Tibial nerve (tissue), 4 donors: ENCODE results near the gene SHISAL1. TPM values are rescaled to one million over a fixed set of nuclear protein-coding genes. Genes with fewer than 3 reads are reported as not detected.

Source experiments
- DNase-seq, 2 donors: peaks; one replicate each; pipeline ENCODE4 v3.0.0-alpha.2; 2019; ENCODE audit warnings: low spot score in 2 of 2
- H3K27ac ChIP-seq, 4 donors: fragments of 200-600 bp; sonication (generic) in 3 of 4; one replicate each; pipeline ENCODE4 v1.5.1; 2017 to 2019; ENCODE audit warnings: mild to moderate bottlenecking in 1 of 4
- H3K27me3 ChIP-seq, 2 donors: fragments of 200-600 bp; sonication (generic) in 1 of 2; one replicate each; pipeline versions ENCODE4 v1.5.1 to v1.6.0; 2017 to 2019
- H3K36me3 ChIP-seq, 3 donors: fragments of 200-600 bp; sonication (generic); one replicate each; pipeline ENCODE4 v1.5.1; 2018 to 2019
- H3K4me1 ChIP-seq, 4 donors: fragments of 200-600 bp; sonication (generic) in 3 of 4; one replicate each; pipeline ENCODE4 v1.5.1; 2017 to 2019
- H3K4me3 ChIP-seq, 4 donors: fragments of 200-600 bp; sonication (generic) in 3 of 4; one replicate each; pipeline ENCODE4 v1.5.1; 2017 to 2019; ENCODE audit warnings: mild to moderate bottlenecking in 1 of 4, moderate library complexity in 1 of 4
- H3K9me3 ChIP-seq, 4 donors: fragments of 200-600 bp; sonication (generic) in 3 of 4; one replicate each; pipeline ENCODE4 v1.5.1; 2017 to 2019
- EP300 ChIP-seq, 2 donors: sonication (generic); formaldehyde crosslinking; IDR thresholded peaks; one replicate each; pipeline ENCODE4 v1.6.1; 2017; ENCODE audit warnings: antibody characterized with exemption in 2 of 2, mild to moderate bottlenecking in 1 of 2
- POLR2A ChIP-seq, 2 donors: fragments of 450-650 bp; IDR thresholded peaks; one replicate each; pipeline ENCODE4 v1.6.1; 2017; ENCODE audit warnings: antibody characterized with exemption in 2 of 2, mild to moderate bottlenecking in 2 of 2, moderate library complexity in 2 of 2
- WGBS, 2 donors: methylation state at CpG; one replicate each; pipeline ENCODE4 v1.1.5; 2018; 5-methylcytosine and 5-hydroxymethylcytosine counted together
- total RNA-seq, 4 donors: library from RNA; depleted of rRNA; stranded (reverse); fragments of >200 nt; gene quantifications; one replicate each; pipeline ENCODE4 v1.1.0, GENCODE V29; 2016
- TF ChIP-seq, protein P1 (sequence below), 5 experiments: fragments of 200-600 bp in 3 of 5; fragments of 450-650 bp in 2 of 5; sonication (generic) in 3 of 5; IDR thresholded peaks; one replicate each; pipeline ENCODE4 v1.5.1; 2016 to 2019; ENCODE audit warnings: antibody characterized with exemption in 5 of 5, mild to moderate bottlenecking in 3 of 5, moderate library complexity in 2 of 5

SHISAL1 gene
- total RNA-seq, 4 donors from 2014 or later, result 0.22 to 1.0 (median 0.59) TPM

DNA sequence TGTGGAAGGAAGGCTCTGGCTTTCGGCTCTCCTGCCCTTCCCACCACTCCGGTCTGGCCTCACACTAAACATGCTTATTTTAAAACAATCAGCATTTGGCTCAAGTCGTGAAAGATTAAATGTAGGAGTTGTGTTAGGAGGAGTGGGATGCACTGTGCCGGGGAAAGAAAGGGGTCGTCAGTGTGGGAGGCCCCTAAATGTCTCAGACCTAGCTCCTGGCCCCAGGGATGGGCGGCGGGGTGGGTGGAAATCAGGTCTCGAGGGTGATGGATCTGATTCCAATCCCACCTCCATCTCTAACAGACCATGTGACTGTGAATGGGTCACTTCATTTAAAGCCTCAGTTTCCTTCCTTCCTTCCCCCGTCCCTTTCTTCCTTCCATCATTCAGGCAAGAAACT is 6.9 kb upstream of the SHISAL1 start:
- Histone ChIP-seq H3K27ac (no peak overlapping the region), H3K4me1 (no peaks in the 10 kb centered on the region), H3K36me3 (no peaks in the 10 kb centered on the region), H3K9me3 (no peaks in the 10 kb centered on the region), H3K4me3 (no peak overlapping the region), H3K27me3 (no peaks in the 10 kb centered on the region)
- 69% methylated on average over 9 of the region's 9 CpGs for WGBS, 2 donors
- no peak for DNase-seq
- TF ChIP-seq, protein P1, sequence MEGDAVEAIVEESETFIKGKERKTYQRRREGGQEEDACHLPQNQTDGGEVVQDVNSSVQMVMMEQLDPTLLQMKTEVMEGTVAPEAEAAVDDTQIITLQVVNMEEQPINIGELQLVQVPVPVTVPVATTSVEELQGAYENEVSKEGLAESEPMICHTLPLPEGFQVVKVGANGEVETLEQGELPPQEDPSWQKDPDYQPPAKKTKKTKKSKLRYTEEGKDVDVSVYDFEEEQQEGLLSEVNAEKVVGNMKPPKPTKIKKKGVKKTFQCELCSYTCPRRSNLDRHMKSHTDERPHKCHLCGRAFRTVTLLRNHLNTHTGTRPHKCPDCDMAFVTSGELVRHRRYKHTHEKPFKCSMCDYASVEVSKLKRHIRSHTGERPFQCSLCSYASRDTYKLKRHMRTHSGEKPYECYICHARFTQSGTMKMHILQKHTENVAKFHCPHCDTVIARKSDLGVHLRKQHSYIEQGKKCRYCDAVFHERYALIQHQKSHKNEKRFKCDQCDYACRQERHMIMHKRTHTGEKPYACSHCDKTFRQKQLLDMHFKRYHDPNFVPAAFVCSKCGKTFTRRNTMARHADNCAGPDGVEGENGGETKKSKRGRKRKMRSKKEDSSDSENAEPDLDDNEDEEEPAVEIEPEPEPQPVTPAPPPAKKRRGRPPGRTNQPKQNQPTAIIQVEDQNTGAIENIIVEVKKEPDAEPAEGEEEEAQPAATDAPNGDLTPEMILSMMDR (IDR thresholded peaks at IDR 0.05), result no peak

DNA sequence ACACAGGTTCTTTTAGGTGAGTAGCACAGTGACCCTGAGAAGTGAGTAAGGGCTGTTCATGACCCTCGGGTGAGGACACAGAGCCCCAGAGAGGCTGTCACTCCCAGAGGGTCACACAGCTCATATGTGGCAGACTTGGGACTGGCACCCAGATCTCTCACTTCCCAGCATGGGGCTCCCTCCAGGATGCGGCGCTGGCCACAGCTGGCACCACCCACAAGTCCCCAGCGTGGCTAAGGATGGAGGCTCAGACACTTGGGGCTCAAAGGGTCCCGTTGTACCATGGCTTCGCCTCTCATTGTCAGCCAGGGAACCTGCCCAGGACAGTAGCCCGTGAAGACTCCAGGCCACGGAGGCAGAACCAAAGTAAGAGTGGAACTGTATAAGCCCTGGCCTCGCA is 6.0 kb upstream of the SHISAL1 start:
- no peaks in the 10 kb centered on the region for H3K9me3 ChIP-seq
- no peaks in the 10 kb centered on the region for H3K4me1 ChIP-seq
- no peak overlapping the region for H3K27ac ChIP-seq
- no peak for TF ChIP-seq POLR2A (IDR thresholded peaks at IDR 0.05)
- no peak for TF ChIP-seq EP300 (IDR thresholded peaks at IDR 0.05)
- TF ChIP-seq, protein P1 (IDR thresholded peaks at IDR 0.05), result no peak
- no peaks in the 10 kb centered on the region for H3K36me3 ChIP-seq
- H3K27me3 ChIP-seq, result no peaks in the 10 kb centered on the region
- no peak overlapping the region for H3K4me3 ChIP-seq
- DNase-seq, result no peak
- 80 to 89% methylated on average over 8 to 9 of the region's 9 CpGs for WGBS, 2 donors

DNA sequence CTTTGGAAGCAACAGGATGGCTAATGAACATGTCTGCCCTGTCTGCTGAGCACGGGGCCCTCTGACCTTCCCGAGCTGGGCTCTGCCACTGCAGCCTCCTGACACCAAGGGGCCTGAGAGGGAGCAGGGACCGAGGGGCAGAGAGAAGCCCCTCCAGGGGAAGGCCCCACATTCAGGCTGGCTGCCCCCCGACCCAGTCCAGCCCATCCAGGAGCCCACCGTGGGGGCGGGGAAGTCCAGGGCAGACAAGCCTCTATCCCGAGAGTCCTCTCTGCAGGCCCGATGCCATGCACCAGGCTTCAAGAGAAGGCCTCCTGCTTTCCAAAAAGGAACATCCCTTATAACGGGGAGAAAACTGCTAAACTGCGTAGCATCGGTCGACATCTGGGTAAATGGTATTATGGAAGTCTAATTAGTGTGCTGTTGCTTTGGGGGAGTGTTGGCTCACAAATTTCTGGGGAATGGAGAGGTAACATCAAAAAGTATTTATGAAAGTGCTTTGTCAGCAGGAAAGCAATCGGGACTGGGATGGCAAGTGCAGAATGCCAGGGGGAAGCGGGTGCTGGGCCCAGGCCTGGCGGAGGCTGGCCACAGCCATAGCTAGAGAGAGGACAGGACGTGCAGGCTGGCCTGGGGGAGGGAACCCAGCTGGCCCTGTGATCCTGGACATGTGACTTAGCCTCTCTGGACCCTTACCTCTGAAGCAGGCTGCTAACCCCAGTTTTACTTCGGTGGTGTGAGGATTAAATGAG is 5.3 kb upstream of the SHISAL1 start:
- Histone ChIP-seq H3K27ac (no peak overlapping the region), H3K4me3 (no peak overlapping the region), H3K27me3 (no peaks in the 10 kb centered on the region), H3K36me3 (no peaks in the 10 kb centered on the region), H3K9me3 (no peaks in the 10 kb centered on the region), H3K4me1 (no peaks in the 10 kb centered on the region)
- 71 to 76% methylated on average over 17 of the region's 17 CpGs for WGBS, 2 donors
- no peak for TF ChIP-seq POLR2A (IDR thresholded peaks at IDR 0.05)
- no peak for DNase-seq

DNA sequence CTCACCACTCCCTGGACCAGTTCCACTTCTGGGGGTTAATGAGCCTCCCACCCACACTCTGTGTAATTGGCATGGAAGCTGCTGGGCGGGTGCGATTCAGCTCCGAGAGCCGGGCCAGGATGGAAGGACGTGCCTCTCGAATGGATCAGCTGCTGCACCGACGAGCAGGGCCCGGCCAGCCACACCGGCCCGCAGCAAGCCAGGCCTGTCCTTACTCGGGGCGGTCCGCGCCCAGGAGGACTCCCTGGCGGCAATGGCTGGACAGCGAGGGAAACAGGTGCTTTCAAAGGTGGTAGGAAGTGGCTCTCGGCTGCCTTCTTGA is 4.3 kb upstream of the SHISAL1 start:
- 72 to 79% methylated on average over 18 of the region's 18 CpGs for WGBS, 2 donors
- TF ChIP-seq, protein P1 (IDR thresholded peaks at IDR 0.05), result no peak
- TF ChIP-seq EP300 (IDR thresholded peaks at IDR 0.05) (no peak), POLR2A (IDR thresholded peaks at IDR 0.05) (no peak)
- Histone ChIP-seq H3K4me3 (no peak overlapping the region), H3K36me3 (no peaks in the 10 kb centered on the region), H3K4me1 (no peaks in the 10 kb centered on the region), H3K9me3 (no peaks in the 10 kb centered on the region), H3K27me3 (no peaks in the 10 kb centered on the region), H3K27ac (no peak overlapping the region)
- DNase-seq, result no peak

DNA sequence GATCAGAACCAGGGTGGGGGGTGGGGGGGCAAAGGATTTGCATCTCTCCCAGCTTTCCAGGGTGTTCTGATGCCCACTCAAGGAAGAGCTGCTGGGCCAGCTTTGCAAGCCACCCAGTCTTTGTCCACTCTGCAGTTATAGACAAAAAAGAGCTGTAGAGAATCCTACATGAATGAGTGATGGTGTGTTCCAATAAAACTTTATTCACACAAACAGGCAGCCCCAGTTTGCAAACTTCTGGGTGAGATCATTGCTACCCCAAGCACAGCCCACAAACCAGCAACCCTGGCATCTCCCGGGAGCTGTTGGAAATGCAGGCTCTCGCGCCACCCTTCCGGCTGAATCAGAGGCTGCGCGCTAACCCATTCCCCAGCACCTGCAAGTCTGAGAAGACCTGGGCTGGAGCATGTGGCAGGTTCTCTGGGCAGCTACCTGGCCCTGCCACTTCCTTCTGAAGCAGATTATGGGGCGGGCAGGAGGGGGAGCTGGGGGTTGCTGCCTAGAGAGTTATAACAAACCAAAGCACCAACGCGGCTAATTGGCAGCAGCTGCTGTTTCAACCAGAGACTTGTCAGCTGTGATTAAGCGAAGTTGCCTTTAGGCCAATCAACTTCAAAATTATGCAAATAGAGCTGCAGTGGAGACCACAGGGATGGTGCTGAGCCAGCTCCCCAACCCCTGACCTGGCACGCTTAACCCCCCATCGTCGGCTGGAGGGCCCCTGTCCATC is 3.8 kb upstream of the SHISAL1 start:
- TF ChIP-seq POLR2A (IDR thresholded peaks at IDR 0.05) (no peak), EP300 (IDR thresholded peaks at IDR 0.05) (no peak)
- TF ChIP-seq, protein P1 (IDR thresholded peaks at IDR 0.05), result no peak
- H3K9me3 ChIP-seq, result no peaks in the 10 kb centered on the region
- H3K4me1 ChIP-seq, result no peaks in the 10 kb centered on the region
- no peak overlapping the region for H3K4me3 ChIP-seq
- H3K27ac ChIP-seq, result no peak overlapping the region
- DNase-seq, result no peak
- no peaks in the 10 kb centered on the region for H3K27me3 ChIP-seq
- WGBS, 2 donors, result 70 to 82% methylated on average over 9 to 13 of the region's 13 CpGs
- no peaks in the 10 kb centered on the region for H3K36me3 ChIP-seq
